Panc1 (cell line): ENCODE data around the gene STK17B. TPM values are rescaled to one million over a fixed set of nuclear protein-coding genes. Genes with fewer than 3 reads are reported as not detected.

Experiments used
- ATAC-seq: fragments of 200-7000 bp; cut with Tn5 transposase; 2 replicates; pipeline ENCODE4 v1.9.1; 2020; ENCODE audit warnings: mild to moderate bottlenecking, moderate library complexity
- BruUV-seq: library from RNA; stranded (reverse); fragments of 400-500 nt; replicated peaks from 2 replicates; lab custom pipeline; 2021; lab: Mats Ljungman, UMichigan
- CTCF ChIA-PET: fragments of 300-600 bp; sonication (Branson Sonifier 250); formaldehyde crosslinking; loops from one replicate; lab custom pipeline; 2022; ENCODE audit warnings: antibody characterized with exemption; lab: Charles Lee
- POLR2A ChIA-PET: fragments of 300-600 bp; sonication (Branson Sonifier 250); formaldehyde crosslinking; loops from one replicate; lab custom pipeline; 2022; ENCODE audit warnings: antibody characterized with exemption; lab: Charles Lee
- DNase-seq: peaks from one replicate; pipeline ENCODE4 v3.0.0-alpha.2; 2010; ENCODE audit warnings: low read depth, low spot score
- H3K27ac ChIP-seq: 2 replicates; pipeline ENCODE4 v1.5.1; 2011; ENCODE audit warnings: mild to moderate bottlenecking, low read length, inconsistent platforms
- H3K27me3 ChIP-seq: fragments of 200-500 bp; sonication (Bioruptor generic); 2 replicates; pipeline ENCODE4 v1.6.0; 2014; ENCODE audit warnings: low read length, inconsistent platforms; ENCODE audit not compliant: control insufficient read depth, insufficient read depth
- H3K36me3 ChIP-seq: fragments of 200-500 bp; sonication (Bioruptor generic); 2 replicates; pipeline ENCODE4 v1.5.1; 2014; ENCODE audit warnings: inconsistent platforms, mild to moderate bottlenecking, low read length, moderate library complexity; ENCODE audit not compliant: control insufficient read depth, insufficient read depth
- H3K4me1 ChIP-seq: 2 replicates; pipeline ENCODE4 v1.5.1; 2011; ENCODE audit warnings: inconsistent platforms, mild to moderate bottlenecking, low read length, moderate library complexity; ENCODE audit not compliant: control insufficient read depth, insufficient read depth
- H3K4me3 ChIP-seq, 2 experiments: 2 replicates each; pipeline ENCODE4 v1.5.1; 2011 to 2012; ENCODE audit warnings: low read depth in 2 of 2, low read length in 2 of 2, mild to moderate bottlenecking in 2 of 2, inconsistent platforms in 1 of 2, moderate library complexity in 1 of 2
- H3K9me3 ChIP-seq: fragments of 200-500 bp; sonication (Bioruptor generic); 2 replicates; pipeline ENCODE4 v1.5.1; 2014; ENCODE audit warnings: low read depth, mild to moderate bottlenecking, inconsistent platforms, low read length, moderate library complexity; ENCODE audit not compliant: control insufficient read depth, insufficient read depth
- CTCF ChIP-seq: fragments of 450-650 bp; IDR thresholded peaks from 2 replicates; pipeline ENCODE4 v1.5.1; 2017; ENCODE audit warnings: mild to moderate bottlenecking
- POLR2AphosphoS5 ChIP-seq: IDR thresholded peaks from 2 replicates; pipeline ENCODE4 v1.6.1; 2012; ENCODE audit warnings: mild to moderate bottlenecking, low read depth, low read length, moderate library complexity
- REST ChIP-seq, 2 experiments: IDR thresholded peaks; 2 replicates each; pipeline ENCODE4 v1.6.1; 2011 to 2012; ENCODE audit warnings: low read depth in 2 of 2, control low read depth in 1 of 2, low read length in 1 of 2, mild to moderate bottlenecking in 1 of 2, moderate library complexity in 1 of 2; ENCODE audit not compliant: insufficient read depth in 1 of 2
- SIN3A ChIP-seq: IDR thresholded peaks from 2 replicates; pipeline ENCODE4 v1.6.1; 2012; ENCODE audit warnings: low read depth, mild to moderate bottlenecking, low read length, moderate library complexity, borderline replicate concordance; ENCODE audit not compliant: insufficient read depth
- TCF7L2 ChIP-seq: IDR thresholded peaks from 2 replicates; pipeline ENCODE4 v1.6.1; 2011; ENCODE audit warnings: mild to moderate bottlenecking, low read depth, low read length, inconsistent platforms
- in situ Hi-C: cut with HindIII; loops from 2 replicates; pipeline ENCODE4 v1.10.0; 2016; ENCODE audit warnings: low sequenced_read_pairs, low pct_unique_long_range_greater_than_20kb
- intact Hi-C: fragments of 100-400 bp; cut with micrococcal nuclease; formaldehyde crosslinking; loops from one replicate; pipeline ENCODE4 v1.10.0; 2022; ENCODE audit not compliant: unreplicated experiment
- total RNA-seq: library from RNA; stranded (reverse); gene quantifications from one replicate; pipeline ENCODE4 v1.2.1, GENCODE V29; 2021; ENCODE audit not compliant: unreplicated experiment

STK17B gene
- total RNA-seq, 1 experiment from 2014 or later: 19.3 TPM

GRCh38 chr2:196125596-196125995, 45.8 kb downstream of the STK17B start:
- no peaks in the 10 kb centered on the region for H3K9me3 ChIP-seq
- BruUV-seq: no TSS peak
- in situ Hi-C loops (no loop called here), intact Hi-C loops (no loop called here)
- no peak for DNase-seq
- TF ChIP-seq CTCF (no peak), SIN3A (no peak), REST (IDR thresholded peaks at IDR 0.05; ENCODE audit: insufficient read depth in 1 of 2, low read depth in 2 of 2, low read length in 1 of 2) (no peak), TCF7L2 (no peak), POLR2AphosphoS5 (no peak)
- H3K27ac ChIP-seq: no peak overlapping the region
- H3K4me1 ChIP-seq: no peaks in the 10 kb centered on the region
- no peak overlapping the region for H3K4me3 ChIP-seq
- no peak for ATAC-seq
- CTCF ChIA-PET: no interaction called here
- H3K27me3 ChIP-seq: no peaks in the 10 kb centered on the region
- no peaks in the 10 kb centered on the region for H3K36me3 ChIP-seq
- POLR2A ChIA-PET: no interaction called here

- no TSS peak for BruUV-seq
- H3K9me3 ChIP-seq: no peaks in the 10 kb centered on the region
- H3K27me3 ChIP-seq: no peaks in the 10 kb centered on the region
- ATAC-seq: peak; percentile 51; the same call in 1 of the 2 replicates
- POLR2A ChIA-PET: no interaction called here
- TF ChIP-seq SIN3A: no peak
- TF ChIP-seq CTCF: no peak
- TF ChIP-seq POLR2AphosphoS5: no peak
- no peak for TF ChIP-seq TCF7L2
- TF ChIP-seq REST (IDR thresholded peaks at IDR 0.05; ENCODE audit: insufficient read depth in 1 of 2, low read depth in 2 of 2, low read length in 1 of 2): no peak
- in situ Hi-C loops: no loop called here
- no peak for DNase-seq
- intact Hi-C loops: no loop called here
- CTCF ChIA-PET: no interaction called here
- no peak overlapping the region for H3K27ac ChIP-seq
- no peaks in the 10 kb centered on the region for H3K4me1 ChIP-seq
- no peak overlapping the region for H3K4me3 ChIP-seq
- no peaks in the 10 kb centered on the region for H3K36me3 ChIP-seq
Observed at GRCh38 chr2:196123679-196124373, 47.6 kb downstream of the STK17B start.
